Stimulated activated CD4-positive, alpha-beta T cell treated with anti-CD3 and anti-CD28 coated beads, Interleukin-4, amount 100 ng/mL, for 48 hours (primary cell): ENCODE measurements around the gene ABHD1.
"Not testable (repeated sequence)": the region's sequence is repeated elsewhere in the genome, so short reads cannot be mapped to it uniquely, and the experiment has no call there.

Source experiments
- DNase-seq, 2 donors: peaks; one replicate each; pipeline ENCODE4 v3.0.0-alpha.2; 2020; ENCODE audit warnings: low read depth in 2 of 2

ABHD1 gene

GRCh38 chr2:27164960-27165763 lies 41.5 kb downstream of the ABHD1 start:
- no peak for DNase-seq

GRCh38 chr2:27170581-27171337 lies 47.1 kb downstream of the ABHD1 start:
- no peak for DNase-seq

- DNase-seq: no peak
Measured at GRCh38 chr2:27171351-27171848, 47.8 kb downstream of the ABHD1 start.

GRCh38 chr2:27174638-27175037 lies 51.0 kb downstream of the ABHD1 start:
- DNase-seq: no peak

- DNase-seq: no peak
Measured at GRCh38 chr2:27175330-27175729, 51.7 kb downstream of the ABHD1 start.

- DNase-seq: not testable (repeated sequence)
Measured at GRCh38 chr2:27175781-27176180, 52.2 kb downstream of the ABHD1 start.

- no peak for DNase-seq
Measured at GRCh38 chr2:27177441-27178351, 54.1 kb downstream of the ABHD1 start.

GRCh38 chr2:27178469-27178868 lies 54.9 kb downstream of the ABHD1 start:
- no peak for DNase-seq

GRCh38 chr2:27179344-27180000 lies 55.9 kb downstream of the ABHD1 start:
- DNase-seq: no peak
